HEK293 (cell line): Measurements from ENCODE around the gene CA11.

ENCODE experiments used
- CTCF ChIA-PET: fragments of 350-600 bp; formaldehyde crosslinking; extraction: SDS; loops from one replicate; lab custom pipeline; 2021; ENCODE audit warnings: antibody characterized with exemption; lab: Yijun Ruan, JAX
- POLR2A ChIA-PET: fragments of 300-600 bp; formaldehyde crosslinking; extraction: SDS; loops from one replicate; lab custom pipeline; 2020; ENCODE audit warnings: antibody characterized with exemption, inconsistent platforms; lab: Yijun Ruan, JAX
- H3K27ac ChIP-seq: fragments of 200-500 bp; sonication (Bioruptor generic); 2 replicates; pipeline ENCODE4 v1.5.1; 2014; ENCODE audit warnings: low read depth, low read length, control low read depth, inconsistent platforms; ENCODE audit errors: extremely low read depth
- H3K36me3 ChIP-seq, 2 experiments: fragments of 200-500 bp in 1 of 2; sonication (Bioruptor generic) in 1 of 2; 1 replicate in 1 of 2; 2 replicates in 1 of 2; pipeline ENCODE4 v1.5.1; 2014 to 2017; ENCODE audit warnings: inconsistent platforms in 2 of 2, low read length in 2 of 2; ENCODE audit not compliant: control insufficient read depth in 2 of 2, insufficient read depth in 1 of 2
- H3K4me1 ChIP-seq: fragments of 200-500 bp; sonication (Bioruptor generic); 2 replicates; pipeline ENCODE4 v1.5.1; 2014; ENCODE audit warnings: mild to moderate bottlenecking, low read length, inconsistent platforms; ENCODE audit not compliant: control insufficient read depth, insufficient read depth
- H3K4me3 ChIP-seq: 2 replicates; pipeline ENCODE4 v1.5.1; 2011; ENCODE audit warnings: low read depth, mild to moderate bottlenecking, control low read depth, low read length, moderate library complexity
- H3K9me3 ChIP-seq: fragments of 200-500 bp; sonication (Bioruptor generic); 2 replicates; pipeline ENCODE4 v1.5.1; 2014; ENCODE audit warnings: low read depth, low read length, inconsistent platforms; ENCODE audit not compliant: control insufficient read depth, insufficient read depth
- GLIS1 ChIP-seq: fragments of 450-650 bp; formaldehyde crosslinking; IDR thresholded peaks from 2 replicates; pipeline ENCODE4 v1.5.1; 2016; ENCODE audit warnings: missing biosample characterization, missing genetic modification characterization
- ZBTB17 ChIP-seq: fragments of 450-650 bp; formaldehyde crosslinking; IDR thresholded peaks from 2 replicates; pipeline ENCODE4 v1.5.1; 2016; ENCODE audit warnings: missing biosample characterization, missing genetic modification characterization
- ZFP37 ChIP-seq: fragments of 450-650 bp; formaldehyde crosslinking; IDR thresholded peaks from 2 replicates; pipeline ENCODE4 v1.5.1; 2016; ENCODE audit warnings: missing biosample characterization, missing genetic modification characterization
- ZNF112 ChIP-seq: fragments of 450-650 bp; formaldehyde crosslinking; IDR thresholded peaks from 2 replicates; pipeline ENCODE4 v1.5.0; 2017; ENCODE audit warnings: missing biosample characterization, missing genetic modification characterization
- ZNF114 ChIP-seq: fragments of 450-650 bp; formaldehyde crosslinking; IDR thresholded peaks from 2 replicates; pipeline ENCODE4 v1.5.0; 2017; ENCODE audit warnings: missing biosample characterization, missing genetic modification characterization
- ZNF157 ChIP-seq: fragments of 450-650 bp; formaldehyde crosslinking; IDR thresholded peaks from 2 replicates; pipeline ENCODE4 v1.5.1; 2016; ENCODE audit warnings: missing biosample characterization, missing genetic modification characterization
- ZNF571 ChIP-seq: fragments of 450-650 bp; formaldehyde crosslinking; IDR thresholded peaks from 2 replicates; pipeline ENCODE4 v1.5.0; 2017; ENCODE audit warnings: missing biosample characterization, missing genetic modification characterization
- ZNF654 ChIP-seq: fragments of 450-650 bp; formaldehyde crosslinking; IDR thresholded peaks from 2 replicates; pipeline ENCODE4 v1.5.1; 2016; ENCODE audit warnings: low read depth, missing biosample characterization, missing genetic modification characterization
- ZNF677 ChIP-seq: fragments of 450-650 bp; IDR thresholded peaks from 2 replicates; pipeline ENCODE4 v1.5.0; 2018; ENCODE audit warnings: missing biosample characterization, mild to moderate bottlenecking, missing genetic modification characterization, moderate library complexity
- ZSCAN30 ChIP-seq: fragments of 450-650 bp; IDR thresholded peaks from 2 replicates; pipeline ENCODE4 v1.5.1; 2018; ENCODE audit warnings: missing biosample characterization, mild to moderate bottlenecking, missing genetic modification characterization, moderate library complexity
- ZXDB ChIP-seq: fragments of 450-650 bp; formaldehyde crosslinking; IDR thresholded peaks from 2 replicates; pipeline ENCODE4 v1.5.1; 2016; ENCODE audit warnings: missing biosample characterization, missing genetic modification characterization
- TF ChIP-seq, protein P1 (sequence below): fragments of 450-650 bp; formaldehyde crosslinking; IDR thresholded peaks from 2 replicates; pipeline ENCODE4 v1.5.1; 2016; ENCODE audit warnings: missing biosample characterization, missing genetic modification characterization
- TF ChIP-seq, protein P2 (sequence below): fragments of 450-650 bp; formaldehyde crosslinking; IDR thresholded peaks from 2 replicates; pipeline ENCODE4 v1.5.1; 2016; ENCODE audit warnings: missing biosample characterization, missing genetic modification characterization, borderline replicate concordance
- TF ChIP-seq, protein P3 (sequence below): fragments of 450-650 bp; formaldehyde crosslinking; IDR thresholded peaks from 2 replicates; pipeline ENCODE4 v1.5.1; 2016; ENCODE audit warnings: missing biosample characterization, missing genetic modification characterization
- TF ChIP-seq, protein P4 (sequence below): fragments of 450-650 bp; formaldehyde crosslinking; IDR thresholded peaks from 2 replicates; pipeline ENCODE4 v1.5.0; 2017; ENCODE audit warnings: missing biosample characterization, missing genetic modification characterization, borderline replicate concordance
- TF ChIP-seq, protein P5 (sequence below): fragments of 450-650 bp; formaldehyde crosslinking; conservative IDR thresholded peaks from 2 replicates; pipeline ENCODE4 v1.5.1; 2016; ENCODE audit warnings: low read depth, missing biosample characterization, missing genetic modification characterization
- TF ChIP-seq, protein P6 (sequence below): fragments of 450-650 bp; formaldehyde crosslinking; IDR thresholded peaks from 2 replicates; pipeline ENCODE4 v1.5.1; 2016; ENCODE audit warnings: missing biosample characterization, missing genetic modification characterization

CA11 gene

DNA sequence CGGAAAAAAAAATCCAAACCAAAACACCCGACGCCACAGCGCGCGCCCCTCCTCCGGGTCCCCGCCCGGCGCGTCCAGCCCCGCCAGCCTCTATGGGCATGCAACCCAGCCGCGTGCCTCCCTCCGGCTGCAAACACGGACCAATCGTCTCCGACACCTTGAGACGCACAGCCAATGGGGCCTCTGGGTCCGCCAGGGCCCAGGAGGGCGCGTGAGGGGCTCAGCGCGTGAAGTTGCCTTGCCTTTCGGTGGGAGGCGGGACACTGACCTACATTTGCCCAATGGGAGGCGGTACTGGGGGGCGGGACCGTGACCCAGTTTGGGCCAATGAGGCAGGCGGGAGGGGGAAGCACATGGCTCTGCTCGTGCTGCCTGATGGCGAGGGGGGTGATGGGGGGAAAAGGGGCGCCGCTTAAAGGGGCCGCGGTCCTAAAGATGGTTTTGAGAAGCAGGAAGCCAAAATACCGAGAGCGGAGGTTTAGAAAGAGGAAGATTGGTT, 8.5 kb downstream of the CA11 start (continued):
- TF ChIP-seq, protein P1, sequence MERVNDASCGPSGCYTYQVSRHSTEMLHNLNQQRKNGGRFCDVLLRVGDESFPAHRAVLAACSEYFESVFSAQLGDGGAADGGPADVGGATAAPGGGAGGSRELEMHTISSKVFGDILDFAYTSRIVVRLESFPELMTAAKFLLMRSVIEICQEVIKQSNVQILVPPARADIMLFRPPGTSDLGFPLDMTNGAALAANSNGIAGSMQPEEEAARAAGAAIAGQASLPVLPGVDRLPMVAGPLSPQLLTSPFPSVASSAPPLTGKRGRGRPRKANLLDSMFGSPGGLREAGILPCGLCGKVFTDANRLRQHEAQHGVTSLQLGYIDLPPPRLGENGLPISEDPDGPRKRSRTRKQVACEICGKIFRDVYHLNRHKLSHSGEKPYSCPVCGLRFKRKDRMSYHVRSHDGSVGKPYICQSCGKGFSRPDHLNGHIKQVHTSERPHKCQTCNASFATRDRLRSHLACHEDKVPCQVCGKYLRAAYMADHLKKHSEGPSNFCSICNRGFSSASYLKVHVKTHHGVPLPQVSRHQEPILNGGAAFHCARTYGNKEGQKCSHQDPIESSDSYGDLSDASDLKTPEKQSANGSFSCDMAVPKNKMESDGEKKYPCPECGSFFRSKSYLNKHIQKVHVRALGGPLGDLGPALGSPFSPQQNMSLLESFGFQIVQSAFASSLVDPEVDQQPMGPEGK (tag by site-specific recombination): peak; percentile 95
- TF ChIP-seq ZXDB (tag by site-specific recombination): peak; percentile 61
- TF ChIP-seq, protein P2, sequence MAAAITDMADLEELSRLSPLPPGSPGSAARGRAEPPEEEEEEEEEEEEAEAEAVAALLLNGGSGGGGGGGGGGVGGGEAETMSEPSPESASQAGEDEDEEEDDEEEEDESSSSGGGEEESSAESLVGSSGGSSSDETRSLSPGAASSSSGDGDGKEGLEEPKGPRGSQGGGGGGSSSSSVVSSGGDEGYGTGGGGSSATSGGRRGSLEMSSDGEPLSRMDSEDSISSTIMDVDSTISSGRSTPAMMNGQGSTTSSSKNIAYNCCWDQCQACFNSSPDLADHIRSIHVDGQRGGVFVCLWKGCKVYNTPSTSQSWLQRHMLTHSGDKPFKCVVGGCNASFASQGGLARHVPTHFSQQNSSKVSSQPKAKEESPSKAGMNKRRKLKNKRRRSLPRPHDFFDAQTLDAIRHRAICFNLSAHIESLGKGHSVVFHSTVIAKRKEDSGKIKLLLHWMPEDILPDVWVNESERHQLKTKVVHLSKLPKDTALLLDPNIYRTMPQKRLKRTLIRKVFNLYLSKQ: no peak
- no peak for TF ChIP-seq ZSCAN30 (tag by site-specific recombination)
- TF ChIP-seq GLIS1: peak; percentile 68; the same call in 1 of the 2 replicates
- TF ChIP-seq ZNF112 (tag by site-specific recombination): no peak
- TF ChIP-seq, protein P3, sequence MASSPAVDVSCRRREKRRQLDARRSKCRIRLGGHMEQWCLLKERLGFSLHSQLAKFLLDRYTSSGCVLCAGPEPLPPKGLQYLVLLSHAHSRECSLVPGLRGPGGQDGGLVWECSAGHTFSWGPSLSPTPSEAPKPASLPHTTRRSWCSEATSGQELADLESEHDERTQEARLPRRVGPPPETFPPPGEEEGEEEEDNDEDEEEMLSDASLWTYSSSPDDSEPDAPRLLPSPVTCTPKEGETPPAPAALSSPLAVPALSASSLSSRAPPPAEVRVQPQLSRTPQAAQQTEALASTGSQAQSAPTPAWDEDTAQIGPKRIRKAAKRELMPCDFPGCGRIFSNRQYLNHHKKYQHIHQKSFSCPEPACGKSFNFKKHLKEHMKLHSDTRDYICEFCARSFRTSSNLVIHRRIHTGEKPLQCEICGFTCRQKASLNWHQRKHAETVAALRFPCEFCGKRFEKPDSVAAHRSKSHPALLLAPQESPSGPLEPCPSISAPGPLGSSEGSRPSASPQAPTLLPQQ (tag by site-specific recombination): peak; percentile 97
- TF ChIP-seq ZBTB17 (tag by site-specific recombination): peak; percentile 74
- TF ChIP-seq, protein P4, sequence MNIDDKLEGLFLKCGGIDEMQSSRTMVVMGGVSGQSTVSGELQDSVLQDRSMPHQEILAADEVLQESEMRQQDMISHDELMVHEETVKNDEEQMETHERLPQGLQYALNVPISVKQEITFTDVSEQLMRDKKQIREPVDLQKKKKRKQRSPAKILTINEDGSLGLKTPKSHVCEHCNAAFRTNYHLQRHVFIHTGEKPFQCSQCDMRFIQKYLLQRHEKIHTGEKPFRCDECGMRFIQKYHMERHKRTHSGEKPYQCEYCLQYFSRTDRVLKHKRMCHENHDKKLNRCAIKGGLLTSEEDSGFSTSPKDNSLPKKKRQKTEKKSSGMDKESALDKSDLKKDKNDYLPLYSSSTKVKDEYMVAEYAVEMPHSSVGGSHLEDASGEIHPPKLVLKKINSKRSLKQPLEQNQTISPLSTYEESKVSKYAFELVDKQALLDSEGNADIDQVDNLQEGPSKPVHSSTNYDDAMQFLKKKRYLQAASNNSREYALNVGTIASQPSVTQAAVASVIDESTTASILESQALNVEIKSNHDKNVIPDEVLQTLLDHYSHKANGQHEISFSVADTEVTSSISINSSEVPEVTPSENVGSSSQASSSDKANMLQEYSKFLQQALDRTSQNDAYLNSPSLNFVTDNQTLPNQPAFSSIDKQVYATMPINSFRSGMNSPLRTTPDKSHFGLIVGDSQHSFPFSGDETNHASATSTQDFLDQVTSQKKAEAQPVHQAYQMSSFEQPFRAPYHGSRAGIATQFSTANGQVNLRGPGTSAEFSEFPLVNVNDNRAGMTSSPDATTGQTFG (tag by site-specific recombination): no peak
- TF ChIP-seq ZNF571 (tag by site-specific recombination): no peak
- TF ChIP-seq, all 188 proteins: peak for 35

DNA sequence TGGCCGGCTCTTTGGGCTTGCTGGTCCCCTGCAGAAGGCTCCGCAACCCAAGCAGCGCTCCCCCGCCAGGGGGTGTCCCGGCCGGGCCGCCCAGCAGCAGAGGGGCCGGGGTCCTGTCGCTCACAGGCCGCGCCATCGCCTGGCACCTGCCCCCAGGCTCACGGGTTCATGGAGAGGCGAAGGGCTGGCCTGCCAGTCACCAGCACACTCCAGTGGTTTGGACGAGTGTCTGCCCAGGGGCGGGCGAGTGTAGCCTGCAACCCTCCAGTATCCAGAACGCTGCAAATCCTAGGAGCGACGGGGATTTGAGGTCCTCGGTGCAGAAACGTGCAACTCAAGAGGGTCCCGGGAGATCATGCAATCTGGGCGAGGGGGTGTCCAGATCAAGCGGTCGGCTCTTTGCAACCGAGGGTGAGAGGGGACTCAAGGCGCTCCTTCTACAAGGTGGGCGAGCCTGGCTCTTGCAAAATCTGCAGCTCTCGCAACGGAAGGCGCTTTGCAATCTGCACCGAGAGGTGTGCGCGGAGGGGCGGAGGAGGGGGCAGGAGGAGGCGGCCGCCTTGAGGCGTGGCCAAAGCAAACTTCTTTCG, 9.0 kb downstream of the CA11 start, which contains the start of gene DBP:
TSS of gene DBP (minus strand) at position 521 of the 590 bp plus-strand sequence. CDS start at position 136, 385 bp downstream.
- ChIA-PET POLR2A (interaction anchor here (1.0 to 2.7 kb wide), 3 partner anchors 9 to 18 kb away, joined by 3 to 22 read pairs (median 6); partner anchors contain the start of genes CA11, RPL18 and SPHK2), CTCF (interaction anchor here (0.9 to 1.1 kb wide), 2 partner anchors 9 to 48 kb away, joined by 4 read pairs; partner anchors contain the start of gene CA11)
- Histone ChIP-seq H3K4me3 (peak within 1 kb of the TSS; percentile 42), H3K9me3 (no peaks in the 10 kb centered on the region), H3K27ac (peak within 1 kb of the TSS; percentile 85), H3K4me1 (peaks cover 23% of the 10 kb centered on the region), H3K36me3 (peaks cover 5 to 10% of the 10 kb centered on the region in 2 experiments; a peak in 2 of 3 replicates)
- TF ChIP-seq ZNF114 (tag by site-specific recombination) (no peak), ZNF677 (tag by site-specific recombination) (no peak), ZXDB (tag by site-specific recombination) (no peak), ZNF654 (tag by site-specific recombination) (no peak), ZNF157 (tag by site-specific recombination) (no peak), ZFP37 (tag by site-specific recombination) (no peak)
- TF ChIP-seq, protein P5, sequence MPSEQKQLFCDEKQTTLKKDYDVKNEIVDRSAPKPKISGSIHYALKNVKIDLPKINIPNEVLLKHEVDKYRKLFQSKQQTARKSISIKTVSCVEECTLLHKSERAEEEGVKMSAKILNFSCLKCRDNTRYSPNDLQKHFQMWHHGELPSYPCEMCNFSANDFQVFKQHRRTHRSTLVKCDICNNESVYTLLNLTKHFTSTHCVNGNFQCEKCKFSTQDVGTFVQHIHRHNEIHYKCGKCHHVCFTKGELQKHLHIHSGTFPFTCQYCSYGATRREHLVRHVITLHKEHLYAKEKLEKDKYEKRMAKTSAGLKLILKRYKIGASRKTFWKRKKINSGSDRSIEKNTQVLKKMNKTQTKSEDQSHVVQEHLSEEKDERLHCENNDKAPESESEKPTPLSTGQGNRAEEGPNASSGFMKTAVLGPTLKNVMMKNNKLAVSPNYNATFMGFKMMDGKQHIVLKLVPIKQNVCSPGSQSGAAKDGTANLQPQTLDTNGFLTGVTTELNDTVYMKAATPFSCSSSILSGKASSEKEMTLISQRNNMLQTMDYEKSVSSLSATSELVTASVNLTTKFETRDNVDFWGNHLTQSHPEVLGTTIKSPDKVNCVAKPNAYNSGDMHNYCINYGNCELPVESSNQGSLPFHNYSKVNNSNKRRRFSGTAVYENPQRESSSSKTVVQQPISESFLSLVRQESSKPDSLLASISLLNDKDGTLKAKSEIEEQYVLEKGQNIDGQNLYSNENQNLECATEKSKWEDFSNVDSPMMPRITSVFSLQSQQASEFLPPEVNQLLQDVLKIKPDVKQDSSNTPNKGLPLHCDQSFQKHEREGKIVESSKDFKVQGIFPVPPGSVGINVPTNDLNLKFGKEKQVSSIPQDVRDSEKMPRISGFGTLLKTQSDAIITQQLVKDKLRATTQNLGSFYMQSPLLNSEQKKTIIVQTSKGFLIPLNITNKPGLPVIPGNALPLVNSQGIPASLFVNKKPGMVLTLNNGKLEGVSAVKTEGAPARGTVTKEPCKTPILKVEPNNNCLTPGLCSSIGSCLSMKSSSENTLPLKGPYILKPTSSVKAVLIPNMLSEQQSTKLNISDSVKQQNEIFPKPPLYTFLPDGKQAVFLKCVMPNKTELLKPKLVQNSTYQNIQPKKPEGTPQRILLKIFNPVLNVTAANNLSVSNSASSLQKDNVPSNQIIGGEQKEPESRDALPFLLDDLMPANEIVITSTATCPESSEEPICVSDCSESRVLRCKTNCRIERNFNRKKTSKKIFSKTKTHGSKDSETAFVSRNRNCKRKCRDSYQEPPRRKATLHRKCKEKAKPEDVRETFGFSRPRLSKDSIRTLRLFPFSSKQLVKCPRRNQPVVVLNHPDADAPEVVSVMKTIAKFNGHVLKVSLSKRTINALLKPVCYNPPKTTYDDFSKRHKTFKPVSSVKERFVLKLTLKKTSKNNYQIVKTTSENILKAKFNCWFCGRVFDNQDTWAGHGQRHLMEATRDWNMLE: no peak
- TF ChIP-seq, protein P6, sequence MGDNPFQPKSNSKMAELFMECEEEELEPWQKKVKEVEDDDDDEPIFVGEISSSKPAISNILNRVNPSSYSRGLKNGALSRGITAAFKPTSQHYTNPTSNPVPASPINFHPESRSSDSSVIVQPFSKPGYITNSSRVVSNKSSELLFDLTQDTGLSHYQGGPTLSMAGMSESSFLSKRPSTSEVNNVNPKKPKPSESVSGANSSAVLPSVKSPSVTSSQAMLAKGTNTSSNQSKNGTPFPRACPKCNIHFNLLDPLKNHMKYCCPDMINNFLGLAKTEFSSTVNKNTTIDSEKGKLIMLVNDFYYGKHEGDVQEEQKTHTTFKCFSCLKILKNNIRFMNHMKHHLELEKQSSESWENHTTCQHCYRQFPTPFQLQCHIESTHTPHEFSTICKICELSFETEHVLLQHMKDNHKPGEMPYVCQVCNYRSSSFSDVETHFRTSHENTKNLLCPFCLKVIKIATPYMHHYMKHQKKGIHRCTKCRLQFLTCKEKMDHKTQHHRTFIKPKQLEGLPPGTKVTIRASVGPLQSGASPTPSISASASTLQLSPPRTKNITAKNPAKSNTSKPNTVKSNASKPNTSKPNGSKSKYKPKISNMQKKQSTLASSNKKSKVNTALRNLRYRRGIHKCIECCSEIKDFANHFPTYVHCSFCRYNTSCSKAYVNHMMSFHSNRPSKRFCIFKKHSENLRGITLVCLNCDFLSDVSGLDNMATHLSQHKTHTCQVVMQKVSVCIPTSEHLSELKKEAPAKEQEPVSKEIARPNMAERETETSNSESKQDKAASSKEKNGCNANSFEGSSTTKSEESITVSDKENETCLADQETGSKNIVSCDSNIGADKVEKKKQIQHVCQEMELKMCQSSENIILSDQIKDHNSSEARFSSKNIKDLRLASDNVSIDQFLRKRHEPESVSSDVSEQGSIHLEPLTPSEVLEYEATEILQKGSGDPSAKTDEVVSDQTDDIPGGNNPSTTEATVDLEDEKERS: no peak
